HL-60/S4 treated with phorbol 12-myristate 13-acetate at 8.2 ng/mL for 4 days and 3 days (cell line): Measurements from ENCODE around the gene INPP1.
"Not testable (repeated sequence)": the region's sequence is repeated elsewhere in the genome, so short reads cannot be mapped to it uniquely, and the experiment has no call there.

ENCODE experiments used
- in situ Hi-C: fragments of 300-500 bp; cut with MboI; formaldehyde crosslinking; loops from 2 replicates; pipeline ENCODE4 v1.15.0; 2022; ENCODE audit warnings: low sequenced_read_pairs

Gene INPP1

DNA sequence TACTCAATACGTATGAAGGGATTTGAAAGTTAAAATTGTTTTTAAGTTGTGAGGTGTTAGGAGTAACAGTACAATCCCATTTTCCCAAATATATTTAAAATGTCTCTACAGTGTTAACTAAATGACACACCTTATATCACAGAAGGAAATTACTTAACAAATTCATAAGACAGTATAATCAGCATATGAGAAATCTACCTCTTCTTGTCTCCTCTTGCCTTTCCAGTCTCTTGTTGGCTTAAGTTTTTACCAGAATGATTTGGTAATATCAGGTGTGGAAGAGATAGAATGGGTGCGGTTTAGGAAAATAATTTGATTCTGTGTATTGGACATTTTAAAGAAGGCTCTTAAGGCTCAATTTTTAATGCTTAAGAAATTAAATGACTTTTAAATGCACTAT is 9.5 kb upstream of the INPP1 start:
- in situ Hi-C loops = no loop called here

DNA sequence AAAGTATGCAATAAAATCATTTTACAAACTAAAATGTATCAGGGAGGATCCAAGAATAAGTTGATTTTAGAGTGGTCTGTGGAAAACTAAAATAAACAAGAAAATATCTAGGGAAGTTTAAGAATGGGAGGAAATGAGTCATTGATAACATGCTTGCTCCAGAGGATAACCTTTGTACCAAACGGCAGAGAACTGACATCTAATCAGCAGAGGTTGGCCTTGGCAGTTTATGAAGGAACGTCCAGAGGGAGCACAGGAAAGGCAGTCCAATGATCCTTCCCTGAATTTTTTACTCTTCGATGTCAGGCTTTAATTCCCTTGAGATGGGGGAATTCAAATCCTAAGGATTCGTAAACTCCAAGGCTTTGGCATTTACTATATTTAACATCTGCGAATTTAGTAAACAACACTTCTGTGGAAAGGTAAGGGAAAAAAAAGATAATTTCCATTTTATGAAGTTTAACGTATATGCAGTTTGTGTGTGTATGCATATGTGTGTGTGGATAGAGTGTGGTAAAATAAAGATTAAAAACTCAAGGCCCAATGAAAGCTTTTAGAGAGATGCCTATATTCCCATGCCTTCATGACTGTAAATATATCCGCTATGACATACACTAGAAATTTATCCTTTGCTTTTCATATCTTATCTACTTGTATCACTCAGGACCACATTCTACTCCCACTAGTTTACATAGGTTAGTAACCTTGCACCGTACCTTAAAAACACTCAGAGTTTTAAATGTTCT is 8.7 kb upstream of the INPP1 start:
- in situ Hi-C loops = no loop called here

DNA sequence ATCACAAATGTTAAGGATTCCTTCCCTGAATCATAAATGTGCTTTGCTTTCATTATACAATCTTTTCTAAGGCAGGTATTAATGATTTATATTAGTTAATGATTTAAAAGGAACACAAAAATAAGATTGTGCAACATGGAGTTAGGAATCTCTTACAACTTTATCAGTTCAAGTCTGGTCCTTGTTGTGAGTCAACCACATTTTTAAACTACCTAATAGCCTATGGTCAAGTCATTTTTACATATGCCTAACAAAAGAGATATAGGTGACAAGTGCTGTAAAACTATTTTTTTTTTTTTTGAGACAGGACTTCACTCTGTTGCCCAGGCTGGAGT is 8.2 kb upstream of the INPP1 start:
- in situ Hi-C loops = no loop called here

DNA sequence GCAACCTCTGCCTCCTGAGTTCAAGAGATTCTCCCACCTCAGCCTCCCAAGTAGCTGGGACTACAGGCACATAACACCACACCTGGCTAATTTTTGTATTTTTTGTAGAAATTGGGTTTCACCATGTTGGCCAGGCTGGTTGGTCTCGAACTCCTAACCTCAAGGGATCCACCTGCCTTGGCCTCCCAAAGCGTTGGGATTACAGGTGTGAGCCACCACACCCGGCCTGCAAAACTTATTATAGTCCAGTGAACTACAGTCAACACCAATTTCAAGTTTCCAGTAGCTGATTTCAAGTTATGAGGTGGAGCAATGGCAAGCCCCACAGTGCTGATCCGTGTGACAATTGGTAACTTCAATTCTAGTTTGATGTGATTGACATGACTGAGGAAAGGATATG is 7.8 kb upstream of the INPP1 start:
- in situ Hi-C loops = not testable (repeated sequence)

DNA sequence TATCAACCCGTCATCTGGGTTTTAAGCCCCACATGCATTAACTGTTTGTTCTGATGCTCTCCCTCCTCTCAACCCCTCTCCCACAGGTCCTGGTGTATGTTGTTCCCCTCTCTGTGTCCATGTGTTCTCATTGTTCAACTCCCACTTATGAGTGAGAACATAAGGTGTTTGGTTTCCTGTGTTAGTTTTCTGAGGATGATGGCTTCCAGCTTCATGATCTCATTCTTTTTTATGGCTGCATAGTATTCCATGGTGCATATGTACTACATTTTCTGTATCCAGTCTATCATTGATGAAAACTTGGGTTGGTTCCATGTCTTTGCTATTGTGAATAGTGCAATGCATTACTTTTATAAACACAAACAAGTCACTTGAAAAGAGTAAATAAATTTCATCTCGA is 7.0 kb upstream of the INPP1 start:
- in situ Hi-C loops = no loop called here

DNA sequence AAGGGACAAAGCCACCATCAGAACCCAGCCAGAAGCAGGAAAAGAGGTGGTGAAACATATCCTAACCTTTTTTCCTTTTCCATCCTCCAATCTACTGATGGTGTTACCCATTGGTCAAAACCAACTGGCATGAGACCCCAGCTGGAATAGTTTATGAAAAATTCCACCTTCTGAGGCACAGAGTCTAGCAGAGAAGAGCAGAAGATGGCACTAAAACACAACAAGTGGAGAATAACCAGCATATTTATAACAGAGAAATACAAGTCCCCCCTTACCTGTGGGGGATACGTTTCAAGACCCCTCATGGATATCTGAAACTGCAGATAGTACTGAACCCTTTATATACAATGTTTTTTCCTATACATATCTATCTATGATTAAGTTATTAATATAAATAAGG is 4.9 kb upstream of the INPP1 start:
- in situ Hi-C loops = no loop called here

DNA sequence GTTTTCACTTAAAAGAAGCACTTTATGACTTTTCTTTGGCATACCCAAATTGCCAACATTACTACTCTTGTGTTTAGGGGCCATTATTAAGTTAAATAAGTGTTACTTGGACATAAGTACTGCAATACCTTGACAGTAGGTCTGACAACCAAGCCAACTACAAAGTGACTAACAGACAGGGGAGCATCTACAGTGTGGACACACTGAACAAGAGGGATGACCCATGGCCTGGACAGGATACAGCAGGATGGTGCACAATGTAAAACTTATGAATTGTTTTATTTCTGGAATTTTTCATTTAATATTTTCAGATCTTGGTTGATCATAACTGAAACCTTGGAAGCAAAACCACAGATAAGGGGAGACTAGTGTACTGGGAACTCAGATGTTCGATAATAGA is 4.0 kb upstream of the INPP1 start:
- in situ Hi-C loops = no loop called here

DNA sequence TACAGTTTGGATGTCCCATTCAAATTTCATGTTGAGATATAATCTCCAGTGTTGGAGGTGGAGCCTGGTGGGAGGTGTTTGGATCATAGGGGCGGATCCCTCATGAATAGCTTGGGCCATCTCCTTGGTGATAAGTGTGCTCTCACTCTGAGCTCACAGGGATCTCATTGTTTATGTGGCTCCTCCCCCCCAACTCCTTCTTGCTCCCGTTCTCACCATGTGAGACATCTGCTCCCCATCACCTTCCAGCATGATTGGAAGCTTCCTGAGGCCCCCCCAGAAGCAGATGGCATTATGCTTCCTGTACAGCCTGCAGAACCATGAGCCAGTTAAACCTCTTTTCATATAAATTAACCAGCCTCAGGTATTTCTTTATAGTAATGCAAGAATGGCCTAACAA is 3.0 kb upstream of the INPP1 start:
- in situ Hi-C loops = no loop called here

DNA sequence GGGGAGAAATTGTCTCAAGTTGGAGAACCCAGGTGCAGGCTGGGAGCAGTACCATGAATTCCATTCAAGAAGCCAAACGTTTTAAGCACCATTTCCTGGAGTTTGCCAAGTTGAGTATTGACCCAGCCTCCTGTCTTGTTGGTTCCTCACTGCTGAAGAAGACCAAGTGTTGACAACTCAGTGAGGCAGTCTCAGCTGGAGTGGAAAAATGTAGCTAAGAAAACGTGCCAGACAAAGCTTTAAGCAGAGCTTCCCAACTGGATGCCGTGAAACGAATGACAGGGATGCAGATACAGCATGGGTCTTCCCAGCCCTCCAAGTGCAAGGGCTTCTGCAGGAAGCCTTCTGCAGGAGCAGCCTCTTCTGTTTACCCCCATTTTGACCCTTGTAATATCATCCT is 778 bp upstream of the INPP1 start:
- in situ Hi-C loops = no loop called here

DNA sequence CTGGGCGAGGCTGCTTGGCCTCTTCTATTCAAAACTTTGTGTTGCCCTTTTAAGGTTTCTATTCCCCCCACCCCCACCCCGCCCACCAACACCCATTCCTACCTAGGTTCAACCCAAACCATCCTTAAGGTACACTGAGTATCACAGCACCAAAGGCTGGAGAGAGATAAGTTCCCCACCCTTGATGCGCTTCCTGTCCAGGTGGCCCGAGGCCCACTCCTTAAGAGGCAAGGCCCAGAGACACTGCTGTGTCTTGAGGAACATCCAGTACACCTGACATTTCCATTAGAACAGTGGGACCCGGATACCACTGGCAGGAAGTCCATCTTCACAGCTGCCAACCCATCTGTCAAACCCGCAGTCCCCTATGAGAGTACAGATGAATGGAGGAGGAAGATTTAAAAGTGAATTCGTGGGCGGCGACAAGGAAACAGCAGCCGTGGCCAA is 277 bp upstream of the INPP1 start:
- in situ Hi-C loops = no loop called here

DNA sequence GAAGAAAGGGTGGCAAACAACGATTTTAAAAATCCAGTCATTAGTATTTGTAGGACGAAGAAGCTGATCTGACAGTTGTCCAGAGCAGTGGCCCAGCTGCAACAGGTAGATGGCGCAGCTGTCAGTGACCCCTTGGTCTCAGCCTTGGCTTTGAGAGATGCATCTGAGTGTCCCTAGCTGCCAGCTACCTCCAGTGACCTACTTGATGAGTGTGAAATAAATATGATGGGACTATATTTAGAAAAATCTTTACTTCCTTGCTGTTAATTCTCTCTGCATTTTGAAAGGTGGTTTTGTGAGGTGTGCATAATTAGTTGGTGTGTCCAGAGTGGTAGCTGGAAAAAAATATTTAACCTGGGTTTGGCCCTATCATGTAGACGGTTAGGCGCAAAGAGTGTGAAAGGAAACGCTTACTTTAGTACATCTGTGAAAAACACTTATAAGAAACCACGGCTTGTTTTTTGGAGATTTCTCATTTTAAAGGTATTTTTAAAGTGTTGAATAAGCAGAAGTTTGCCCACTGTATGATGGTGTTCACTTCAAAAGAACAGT is 963 bp downstream of the INPP1 start:
- in situ Hi-C loops = no loop called here

DNA sequence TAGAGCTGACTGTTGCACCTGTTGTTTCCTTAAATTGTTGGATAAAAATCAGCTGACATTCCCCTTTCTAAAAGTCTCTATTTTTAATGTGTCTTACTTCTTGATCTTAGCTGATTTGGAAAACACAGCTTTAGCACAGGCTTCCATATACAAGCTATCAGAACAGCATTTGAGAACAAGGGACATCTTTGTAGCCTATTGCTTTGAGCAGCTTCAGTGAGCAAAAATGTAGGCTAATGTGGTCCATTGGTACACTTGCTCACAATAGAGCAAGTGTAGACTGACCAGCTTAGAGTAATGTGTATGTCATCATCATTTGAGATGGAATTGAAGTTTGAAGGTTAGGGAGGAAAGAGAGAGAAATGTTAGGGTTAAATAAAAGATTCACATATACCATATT is 7.0 kb downstream of the INPP1 start:
- in situ Hi-C loops = no loop called here

DNA sequence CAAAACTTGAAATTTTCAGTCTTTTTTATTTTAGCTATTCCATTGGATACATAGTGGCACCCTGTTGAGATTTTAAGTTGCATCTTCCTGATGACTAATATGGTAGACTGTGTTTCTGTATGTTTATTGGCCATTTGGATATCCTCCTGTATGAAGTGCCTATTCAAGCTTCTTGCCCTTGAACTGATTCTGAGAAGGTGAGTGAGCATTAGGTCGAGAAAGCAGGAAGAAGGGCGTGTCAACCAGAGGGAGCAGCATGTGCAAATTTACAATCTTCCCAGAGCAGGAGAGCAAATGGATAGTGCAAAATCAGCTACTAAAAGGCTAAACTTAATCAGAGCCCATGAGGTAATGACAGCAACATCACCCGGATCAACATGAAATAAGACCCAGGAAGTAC is 8.6 kb downstream of the INPP1 start:
- in situ Hi-C loops = no loop called here

DNA sequence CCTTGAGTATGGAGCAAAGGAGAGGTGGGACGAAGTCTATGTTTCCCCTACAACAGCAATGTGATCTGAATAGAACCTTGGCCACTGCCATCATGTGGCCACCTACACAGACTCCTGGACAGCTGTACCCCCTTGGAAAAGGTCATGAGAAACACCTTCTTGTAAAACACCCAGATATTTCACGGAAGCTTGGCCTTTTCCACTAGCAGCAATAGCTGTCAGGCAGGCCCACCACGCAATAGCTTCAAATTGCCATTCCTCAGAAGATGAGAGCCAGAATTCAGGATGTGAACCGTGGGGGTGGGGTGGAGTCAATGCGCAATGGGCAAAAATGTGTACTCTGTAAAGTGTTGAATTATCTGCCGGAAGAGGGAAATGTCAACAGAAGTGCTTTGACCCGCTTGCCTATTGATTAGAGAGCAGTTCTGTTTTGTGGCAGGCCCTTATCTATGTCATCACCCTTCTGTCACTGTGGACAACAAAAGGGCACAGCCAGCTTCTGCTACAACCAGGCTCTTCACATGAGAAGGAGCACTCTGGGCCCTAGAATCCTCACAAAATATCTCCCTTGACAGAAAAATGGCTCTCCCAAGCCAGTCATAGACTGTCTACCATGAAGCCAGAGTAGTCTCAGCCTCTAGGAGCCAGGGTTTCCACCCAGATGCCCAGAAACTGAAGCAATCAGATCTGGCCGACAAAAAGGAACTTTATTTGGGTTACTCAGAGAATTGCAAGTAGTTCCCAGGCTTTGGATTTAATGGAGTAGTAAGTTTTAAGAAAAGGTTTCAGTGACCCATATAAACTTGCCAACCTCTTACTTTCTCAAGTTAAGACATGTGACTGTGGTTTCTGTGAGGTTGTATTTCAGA is 9.5 kb downstream of the INPP1 start:
- in situ Hi-C loops = no loop called here

DNA sequence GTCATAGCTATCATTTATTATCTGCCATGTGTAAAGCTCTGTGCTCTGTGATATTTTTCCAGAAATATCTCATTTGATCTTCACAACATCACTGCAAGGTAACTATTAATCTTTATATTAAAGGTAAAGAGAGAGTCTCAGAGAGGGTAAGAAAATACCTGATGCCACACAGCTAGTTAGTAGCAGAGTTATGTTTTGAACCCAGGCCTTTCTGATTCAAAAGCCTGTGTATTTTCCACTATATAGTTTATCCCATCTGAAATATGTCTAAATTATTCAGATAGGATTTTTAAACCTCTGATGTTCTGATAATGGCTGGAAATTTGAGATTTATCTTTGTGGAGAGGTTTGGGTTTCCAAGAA is 10.1 kb downstream of the INPP1 start:
- in situ Hi-C loops = no loop called here

DNA sequence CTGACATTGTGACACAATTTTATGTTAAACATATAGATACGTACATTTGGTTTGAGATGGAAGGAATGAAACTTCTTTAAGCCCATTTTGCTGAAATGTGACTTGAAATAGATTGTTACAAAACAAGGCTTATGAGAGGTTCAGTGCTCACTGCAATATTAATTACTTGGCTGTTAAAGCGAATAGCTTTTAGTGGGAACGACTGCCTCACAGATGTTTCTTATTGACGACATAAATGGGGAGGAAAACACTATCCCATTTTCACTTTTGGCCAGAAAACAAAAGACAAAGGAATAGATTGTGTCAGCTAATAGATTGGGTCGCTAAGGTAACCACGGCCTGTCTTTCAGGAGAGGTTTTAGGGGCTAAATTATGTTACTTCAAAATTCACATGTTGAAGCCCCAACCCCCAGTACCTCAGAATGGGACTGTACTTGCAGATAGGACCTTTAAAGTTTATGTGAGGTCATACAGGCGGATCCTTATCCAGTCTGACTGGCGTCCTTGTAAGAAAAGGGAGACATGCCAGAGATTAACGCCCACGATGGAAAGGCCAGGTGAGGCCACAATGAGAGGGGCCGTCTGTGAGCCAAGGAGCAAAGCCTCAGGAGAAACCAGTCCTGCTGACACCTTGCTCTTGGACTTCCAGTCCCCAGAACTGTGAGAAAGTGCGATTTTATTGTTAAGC is 10.8 kb downstream of the INPP1 start:
- in situ Hi-C loops = no loop called here

DNA sequence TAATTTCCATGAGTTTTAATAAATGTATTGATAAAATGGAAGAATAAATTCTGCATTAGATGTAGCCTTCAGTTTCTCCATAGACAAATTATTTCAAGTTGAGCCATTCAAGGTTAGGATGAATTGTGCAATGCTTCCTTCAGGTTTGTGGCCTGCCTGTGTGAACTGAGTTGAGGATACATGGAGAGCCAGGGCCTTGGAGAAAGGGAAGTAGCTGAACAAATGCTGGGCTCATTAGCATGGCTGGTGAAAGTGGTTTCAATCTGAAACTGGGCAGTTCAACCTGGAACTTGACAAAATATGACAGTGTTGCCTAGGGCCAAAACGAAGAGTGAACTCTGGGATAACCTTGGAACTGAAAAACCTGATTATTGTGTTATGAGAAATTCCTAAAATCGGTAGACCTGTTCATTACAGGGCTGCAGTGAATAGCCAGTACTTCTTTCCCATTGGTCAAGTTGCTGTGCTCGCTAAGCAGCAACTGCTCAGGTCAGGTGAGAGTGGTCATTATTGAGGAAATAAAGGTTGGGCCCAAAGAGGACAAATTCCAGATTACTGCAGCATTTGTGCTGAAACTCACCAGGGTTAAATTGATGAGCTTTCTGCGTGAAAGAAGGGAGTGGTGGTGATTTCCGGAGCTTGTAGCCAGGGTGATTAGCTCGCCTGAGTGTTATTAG is 12.7 kb downstream of the INPP1 start:
- in situ Hi-C loops = no loop called here

DNA sequence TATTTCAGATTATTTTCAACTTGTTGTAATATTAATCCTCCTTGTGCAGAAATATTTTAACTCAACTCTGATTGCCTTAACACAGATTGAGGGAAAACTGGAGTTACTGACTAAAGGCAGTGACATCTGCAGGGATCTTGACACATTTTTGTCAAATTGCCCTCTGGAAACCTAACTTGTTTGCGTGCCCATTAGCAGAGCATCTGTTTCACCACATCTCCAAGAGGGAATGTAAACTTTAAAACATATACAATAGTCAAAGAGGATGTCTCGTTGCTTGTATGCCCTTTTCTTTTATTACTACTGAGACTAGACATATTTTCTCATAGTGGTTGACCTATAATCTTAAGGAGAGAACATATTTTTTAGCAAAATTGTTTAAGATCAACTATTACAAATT is 14.2 kb downstream of the INPP1 start:
- in situ Hi-C loops = no loop called here

DNA sequence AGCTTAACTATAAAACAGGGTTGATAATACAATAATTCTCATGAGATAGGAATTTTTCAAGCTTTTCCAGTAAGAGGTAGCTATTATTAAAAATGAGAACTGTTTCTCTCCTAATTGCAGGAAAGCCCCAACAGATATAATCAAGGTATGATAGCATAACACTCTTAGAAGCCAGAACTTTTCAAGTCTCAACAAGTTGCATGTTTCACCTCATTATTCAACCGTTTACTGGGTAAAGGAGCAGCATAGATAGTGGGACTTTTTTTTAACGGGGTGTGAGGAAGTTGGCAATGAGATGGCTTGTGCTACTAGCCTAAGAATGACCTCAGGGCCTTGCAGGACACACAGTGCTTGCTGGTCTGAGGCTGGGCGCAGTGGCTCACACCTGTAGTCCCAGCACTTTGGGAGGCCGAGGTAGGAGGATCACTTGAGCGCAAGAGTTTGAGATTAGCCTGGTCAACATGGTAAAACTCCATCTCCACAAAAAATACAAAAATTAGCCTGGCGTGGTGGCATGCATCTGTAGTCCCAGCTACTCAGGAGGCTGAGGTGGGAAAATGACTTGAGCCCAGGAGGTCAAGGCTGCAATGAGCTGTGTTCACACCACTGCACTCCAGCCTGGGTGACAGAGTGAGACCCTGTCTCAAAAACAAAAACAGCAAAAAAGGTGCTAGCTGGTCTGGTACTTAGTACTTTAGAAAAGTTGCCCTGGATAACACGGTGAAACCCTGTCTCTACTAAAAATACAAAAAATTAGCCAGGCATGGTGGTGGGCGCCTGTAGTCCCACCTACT is 15.5 kb downstream of the INPP1 start:
- in situ Hi-C loops = not testable (repeated sequence)

DNA sequence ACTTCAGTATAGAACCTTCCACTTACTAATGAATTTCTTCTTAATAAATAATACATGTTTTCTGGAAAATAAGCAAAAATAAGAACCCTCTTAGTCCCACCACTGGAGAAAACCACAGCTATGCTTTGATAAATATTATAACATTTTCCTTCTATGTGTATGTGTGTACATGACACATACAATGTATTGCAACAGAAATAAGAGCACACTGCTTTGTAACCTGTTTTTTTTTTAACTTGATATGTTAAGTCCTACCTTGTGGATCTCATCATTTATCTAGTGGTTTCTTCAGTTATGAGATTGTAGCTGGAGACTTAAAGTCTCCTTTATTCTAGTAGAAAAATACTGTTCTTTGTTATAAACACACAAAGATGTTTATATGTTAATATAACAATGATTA is 17.2 kb downstream of the INPP1 start:
- in situ Hi-C loops = no loop called here
